Activated naive CD8-positive, alpha-beta T cell (primary cell): Measurements from ENCODE around the gene ABLIM2.
"Not testable (repeated sequence)": the region's sequence is repeated elsewhere in the genome, so short reads cannot be mapped to it uniquely, and the experiment has no call there.

Source experiments
- H3K27ac Mint-ChIP-seq: one replicate; pipeline ENCODE4 v1.8.0; 2021; ENCODE audit warnings: mixed read lengths
- H3K27me3 Mint-ChIP-seq: one replicate; pipeline ENCODE4 v1.8.0; 2021; ENCODE audit warnings: mixed read lengths
- H3K36me3 Mint-ChIP-seq: one replicate; pipeline ENCODE4 v1.8.0; 2021; ENCODE audit warnings: mixed read lengths
- H3K4me1 Mint-ChIP-seq: one replicate; pipeline ENCODE4 v1.8.0; 2021; ENCODE audit warnings: low read depth, mixed read lengths
- H3K4me3 Mint-ChIP-seq: one replicate; pipeline ENCODE4 v1.8.0; 2021; ENCODE audit warnings: mild to moderate bottlenecking, mixed read lengths
- H3K9me3 Mint-ChIP-seq: one replicate; pipeline ENCODE4 v1.8.0; 2021; ENCODE audit warnings: low read depth, mixed read lengths

The ABLIM2 gene

DNA sequence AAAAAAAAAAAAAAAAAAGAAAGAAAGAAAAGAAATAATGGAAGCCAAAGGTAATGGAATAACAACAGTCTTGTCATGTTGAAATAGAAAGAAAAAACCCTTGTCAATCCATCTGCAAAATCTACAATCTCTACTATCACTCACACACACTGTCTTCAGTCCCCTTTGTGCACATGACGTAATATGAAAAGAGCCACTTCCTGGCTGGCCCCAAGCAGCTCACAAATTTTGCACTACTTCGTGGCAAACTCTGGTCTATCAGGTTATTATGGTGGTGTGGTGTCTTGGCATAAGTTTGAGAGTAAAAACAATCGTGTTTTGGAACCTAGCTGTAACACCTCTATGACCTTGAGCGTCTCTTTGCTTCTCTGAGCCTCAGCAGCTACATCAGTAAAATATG lies 210.7 kb downstream of the ABLIM2 start:
- Mint-ChIP-seq H3K36me3 (no peaks in the 10 kb centered on the region), H3K27me3 (no peaks in the 10 kb centered on the region), H3K9me3 (no peaks in the 10 kb centered on the region), H3K4me3 (no peak overlapping the region), H3K4me1 (peaks cover 10% of the 10 kb centered on the region), H3K27ac (no peak overlapping the region)

DNA sequence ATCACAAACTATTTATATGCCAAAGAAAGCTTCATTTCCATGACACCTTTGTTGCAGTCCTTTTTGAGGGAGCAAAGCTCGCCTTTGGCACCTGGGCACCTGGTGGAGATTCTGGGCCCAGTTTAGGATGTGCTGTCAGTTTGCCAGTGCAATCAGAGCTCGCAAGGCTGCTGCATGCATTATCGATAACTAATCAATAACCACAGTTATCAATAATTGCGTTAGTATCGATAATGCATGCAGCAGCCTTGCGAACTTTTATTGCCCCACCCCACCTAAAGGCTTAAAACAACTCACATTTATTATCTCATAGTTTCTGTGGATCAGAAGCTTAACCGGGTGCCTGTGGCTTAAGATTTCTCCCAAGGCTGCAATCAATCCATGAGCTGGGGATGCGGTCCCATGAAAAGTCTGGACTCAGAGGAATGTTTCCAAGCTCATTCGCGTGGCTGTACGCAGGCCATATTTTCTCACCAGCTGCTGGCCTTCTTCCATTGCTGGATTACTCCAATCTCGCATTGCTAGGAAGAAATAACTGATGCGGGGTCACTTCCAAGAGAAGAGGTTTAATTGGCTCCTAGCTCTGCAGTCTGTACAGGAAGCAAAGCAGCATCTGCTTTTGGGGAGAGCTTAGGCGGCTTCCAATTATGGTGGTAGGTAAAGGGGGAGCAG lies 212.8 kb downstream of the ABLIM2 start:
- H3K27me3 Mint-ChIP-seq: no peaks in the 10 kb centered on the region
- H3K27ac Mint-ChIP-seq: no peak overlapping the region
- H3K9me3 Mint-ChIP-seq: no peaks in the 10 kb centered on the region
- no peak overlapping the region for H3K4me3 Mint-ChIP-seq
- no peaks in the 10 kb centered on the region for H3K36me3 Mint-ChIP-seq
- H3K4me1 Mint-ChIP-seq: peaks cover 11% of the 10 kb centered on the region

DNA sequence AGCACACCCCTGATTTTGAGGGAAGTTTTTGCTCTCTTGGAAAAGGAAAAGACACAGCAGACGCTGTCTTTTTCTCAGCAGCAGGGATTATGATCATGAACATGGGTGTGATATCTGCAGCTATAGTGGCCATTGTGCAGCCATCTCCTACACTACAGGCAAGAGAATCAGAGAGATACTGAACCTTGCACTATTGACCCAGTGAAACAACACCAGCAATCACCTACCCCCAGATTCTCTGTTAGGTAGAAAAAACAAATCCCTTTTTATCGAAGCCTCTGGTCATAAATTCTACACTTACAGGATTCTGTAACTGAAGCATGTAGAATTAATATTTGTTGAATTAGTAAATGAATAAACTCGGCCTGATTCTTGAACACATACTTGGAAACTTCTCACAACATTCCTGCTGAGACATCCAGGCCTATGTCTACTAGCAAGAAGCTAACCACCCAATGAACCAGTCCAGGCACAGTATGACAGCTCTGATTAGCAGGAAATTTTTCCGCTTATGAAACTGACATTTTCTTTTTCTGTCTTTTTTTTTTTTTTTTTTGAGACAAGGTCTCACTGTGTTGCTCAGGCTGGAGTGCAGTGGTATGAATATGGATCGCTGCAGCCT lies 213.9 kb downstream of the ABLIM2 start:
- Mint-ChIP-seq H3K27me3 (no peaks in the 10 kb centered on the region), H3K36me3 (no peaks in the 10 kb centered on the region), H3K9me3 (no peaks in the 10 kb centered on the region), H3K4me3 (no peak overlapping the region), H3K4me1 (peaks cover 16% of the 10 kb centered on the region), H3K27ac (no peak overlapping the region)

DNA sequence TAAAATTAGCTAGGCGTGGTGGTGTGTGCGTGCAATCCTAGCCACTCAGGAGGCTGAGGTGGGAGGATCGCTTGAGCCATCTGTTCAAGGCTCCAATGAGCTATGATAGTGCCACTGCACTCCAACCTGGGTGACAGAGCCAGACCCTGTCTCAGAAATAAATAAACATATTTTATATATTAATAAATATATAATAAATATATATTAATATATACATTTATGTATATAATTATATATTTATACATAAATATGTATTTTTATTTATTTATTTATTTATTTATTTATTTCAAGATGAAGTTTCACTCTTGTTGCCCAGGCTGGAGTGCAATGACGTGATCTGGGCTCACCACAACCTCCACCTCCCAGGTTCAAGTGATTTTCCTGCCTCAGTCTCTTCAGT lies 214.9 kb downstream of the ABLIM2 start:
- not testable (repeated sequence) for H3K4me3 Mint-ChIP-seq, H3K27me3 Mint-ChIP-seq, H3K27ac Mint-ChIP-seq, H3K9me3 Mint-ChIP-seq, H3K36me3 Mint-ChIP-seq
- H3K4me1 Mint-ChIP-seq: peaks cover 11% of the 10 kb centered on the region

GRCh38 chr4:7943211-7943610 lies 215.4 kb downstream of the ABLIM2 start:
- no peaks in the 10 kb centered on the region for H3K36me3 Mint-ChIP-seq
- no peak overlapping the region for H3K4me3 Mint-ChIP-seq
- H3K27ac Mint-ChIP-seq: no peak overlapping the region
- no peaks in the 10 kb centered on the region for H3K9me3 Mint-ChIP-seq
- H3K27me3 Mint-ChIP-seq: no peaks in the 10 kb centered on the region
- H3K4me1 Mint-ChIP-seq: peaks cover 14% of the 10 kb centered on the region

GRCh38 chr4:7941965-7942496 lies 216.6 kb downstream of the ABLIM2 start:
- Mint-ChIP-seq H3K4me1 (peaks cover 18% of the 10 kb centered on the region), H3K4me3 (no peak overlapping the region), H3K27me3 (no peaks in the 10 kb centered on the region), H3K36me3 (no peaks in the 10 kb centered on the region), H3K27ac (no peak overlapping the region), H3K9me3 (no peaks in the 10 kb centered on the region)

- H3K27ac Mint-ChIP-seq: no peak overlapping the region
- no peaks in the 10 kb centered on the region for H3K36me3 Mint-ChIP-seq
- H3K4me3 Mint-ChIP-seq: peak overlapping the region; percentile 46
- H3K27me3 Mint-ChIP-seq: no peaks in the 10 kb centered on the region
- peaks cover 24% of the 10 kb centered on the region for H3K4me1 Mint-ChIP-seq
- no peaks in the 10 kb centered on the region for H3K9me3 Mint-ChIP-seq
Measured at GRCh38 chr4:7941111-7941964, 217.3 kb downstream of the ABLIM2 start.

DNA sequence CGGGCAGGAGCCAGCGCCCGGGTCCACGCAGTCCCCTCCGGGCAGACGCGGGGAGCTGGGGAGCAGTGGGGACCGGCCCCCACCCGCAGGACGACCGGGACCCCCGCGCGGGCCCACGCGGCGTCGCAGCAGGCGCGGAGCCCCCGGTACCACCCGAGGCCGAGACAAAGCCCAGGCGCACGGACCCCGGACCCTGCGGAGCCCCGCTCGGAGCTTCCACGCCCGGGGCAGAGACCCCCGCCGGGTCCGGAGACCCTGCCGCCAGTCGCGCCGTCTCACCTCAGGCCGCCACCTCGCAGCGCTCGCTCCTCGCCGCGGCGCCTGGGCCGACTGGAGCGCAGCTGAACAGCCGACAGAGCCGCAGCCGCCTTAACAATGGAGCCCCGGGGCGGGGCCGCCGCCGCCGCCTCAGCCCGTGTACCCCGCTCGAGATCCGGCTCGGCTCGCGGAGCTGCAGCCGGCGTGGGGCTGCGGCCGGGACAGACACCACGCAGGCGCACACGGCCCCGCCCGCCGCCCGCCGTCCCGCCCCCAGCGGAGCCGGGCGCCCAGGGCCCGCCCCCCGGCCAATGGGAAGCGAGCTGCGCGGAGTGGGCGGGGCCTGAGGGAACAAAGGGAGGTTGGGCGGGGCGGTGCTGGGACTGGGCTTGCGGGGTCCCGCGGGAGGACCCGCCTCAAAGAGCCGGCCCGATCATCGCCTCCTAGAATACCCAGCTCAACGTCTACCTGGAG lies 219.1 kb downstream of the ABLIM2 start, which contains the start of gene AFAP1:
AFAP1 (minus strand) TSS at position 485 of the 732 bp plus-strand sequence. CDS start 67,783 bp downstream, outside the sequence.
- H3K27me3 Mint-ChIP-seq: no peaks in the 10 kb centered on the region

GRCh38 chr4:7938609-7939376 lies 219.8 kb downstream of the ABLIM2 start:
- Mint-ChIP-seq H3K4me3 (peak overlapping the region; percentile 88), H3K36me3 (no peaks in the 10 kb centered on the region), H3K27ac (peak overlapping the region; percentile 61), H3K27me3 (no peaks in the 10 kb centered on the region), H3K9me3 (no peaks in the 10 kb centered on the region), H3K4me1 (peaks cover 38% of the 10 kb centered on the region)

More for the DNA sequence above, 219.1 kb downstream of the ABLIM2 start, which contains the start of gene AFAP1:
- Mint-ChIP-seq H3K4me3 (peak within 1 kb of the TSS; percentile 61), H3K9me3 (no peaks in the 10 kb centered on the region), H3K36me3 (no peaks in the 10 kb centered on the region), H3K4me1 (peaks cover 32% of the 10 kb centered on the region), H3K27ac (no peak within 1 kb of the TSS)

DNA sequence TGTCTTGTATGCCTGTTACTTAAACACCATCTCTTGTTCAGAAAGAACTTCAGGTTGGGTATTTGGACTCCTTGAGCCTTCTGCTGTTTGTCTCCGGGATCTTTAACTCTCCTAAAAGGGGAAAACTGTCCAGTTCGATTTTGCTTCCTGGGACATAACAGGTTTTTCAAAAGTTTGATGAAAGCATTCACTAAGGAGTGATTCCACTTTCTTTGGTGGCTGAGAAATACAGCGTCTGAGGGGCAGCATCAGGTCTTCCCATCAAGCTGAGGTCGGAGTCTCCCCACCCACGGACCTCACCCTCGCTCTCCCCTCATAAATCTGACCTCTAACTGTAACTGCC lies 220.4 kb downstream of the ABLIM2 start:
- Mint-ChIP-seq H3K36me3 (no peaks in the 10 kb centered on the region), H3K27me3 (no peaks in the 10 kb centered on the region), H3K9me3 (no peaks in the 10 kb centered on the region), H3K4me1 (peaks cover 40% of the 10 kb centered on the region), H3K27ac (peak overlapping the region; percentile 61), H3K4me3 (peak overlapping the region; percentile 88)

- Mint-ChIP-seq H3K27me3 (no peaks in the 10 kb centered on the region), H3K36me3 (no peaks in the 10 kb centered on the region), H3K27ac (no peak overlapping the region), H3K9me3 (no peaks in the 10 kb centered on the region), H3K4me3 (peak overlapping the region; percentile 88), H3K4me1 (peaks cover 40% of the 10 kb centered on the region)
Measured at GRCh38 chr4:7937006-7937405, 221.6 kb downstream of the ABLIM2 start.

DNA sequence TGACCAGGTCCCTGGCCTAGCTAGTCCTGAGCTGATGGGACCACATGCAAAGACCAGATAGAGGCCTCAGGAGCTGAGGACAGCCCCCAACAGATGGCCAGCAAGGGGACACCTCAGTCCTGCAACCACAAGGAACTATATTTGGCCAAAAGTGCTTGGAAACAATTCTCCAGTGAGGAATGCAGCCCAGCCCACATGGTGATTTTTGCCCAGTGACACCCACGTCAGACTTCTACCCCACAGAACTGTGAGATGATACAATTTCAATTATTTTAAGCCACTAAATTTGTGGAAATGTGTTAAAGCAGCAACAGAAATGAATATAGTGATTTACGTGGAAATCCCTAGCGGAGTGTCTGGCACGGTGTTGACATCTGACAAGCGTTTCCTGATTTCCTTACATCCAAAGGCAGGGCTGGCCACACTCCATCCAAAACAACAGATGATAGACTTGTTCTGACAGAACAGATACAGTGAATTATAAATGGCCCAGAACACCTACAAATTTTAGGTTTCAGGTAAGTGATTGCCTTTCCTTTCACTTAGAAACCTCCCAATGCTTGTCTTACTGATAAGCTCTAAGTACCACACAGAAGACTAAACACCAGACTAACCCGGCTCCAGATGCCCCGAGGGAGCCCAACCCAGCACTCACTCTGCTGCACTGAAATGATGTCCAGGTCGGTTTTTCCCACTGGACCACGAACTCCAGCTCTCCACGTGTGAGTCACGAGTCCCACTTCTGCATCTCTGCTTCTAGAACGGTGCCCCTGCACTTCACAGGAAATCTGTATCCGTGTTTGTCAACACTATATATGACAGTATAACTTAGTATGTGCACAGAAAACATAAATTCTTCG lies 224.7 kb downstream of the ABLIM2 start:
- H3K4me1 Mint-ChIP-seq: peaks cover 41% of the 10 kb centered on the region
- no peak overlapping the region for H3K27ac Mint-ChIP-seq
- no peaks in the 10 kb centered on the region for H3K36me3 Mint-ChIP-seq
- no peaks in the 10 kb centered on the region for H3K9me3 Mint-ChIP-seq
- H3K27me3 Mint-ChIP-seq: no peaks in the 10 kb centered on the region
- H3K4me3 Mint-ChIP-seq: no peak overlapping the region

DNA sequence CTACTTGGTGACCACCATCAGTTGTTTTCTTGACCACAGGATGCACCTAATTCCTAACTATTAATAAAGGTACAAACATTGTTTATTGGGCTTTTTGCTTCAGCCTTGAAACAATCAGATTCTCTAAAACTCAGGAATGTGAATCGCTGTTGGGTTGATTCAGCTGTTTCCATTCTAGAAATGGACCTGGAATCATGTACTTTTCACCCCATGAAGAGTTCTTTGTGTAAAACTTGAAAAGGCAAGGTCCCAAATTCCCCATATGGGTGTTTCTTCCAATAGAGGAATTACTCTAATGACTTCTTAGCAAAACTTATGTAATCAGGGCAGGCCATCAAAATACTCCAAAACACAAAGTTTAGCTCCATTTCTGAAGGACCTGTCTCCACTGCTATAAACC lies 226.3 kb downstream of the ABLIM2 start:
- Mint-ChIP-seq H3K36me3 (no peaks in the 10 kb centered on the region), H3K27me3 (no peaks in the 10 kb centered on the region), H3K27ac (no peak overlapping the region), H3K4me3 (no peak overlapping the region), H3K9me3 (no peaks in the 10 kb centered on the region), H3K4me1 (peaks cover 31% of the 10 kb centered on the region)
